ENCODE data around the gene PARD3B. TPM values are rescaled to one million over a fixed set of nuclear protein-coding genes. Genes with fewer than 3 reads are reported as not detected.

The PARD3B gene
- total RNA-seq, 4 donors from 2014 or later: 27.8 to 39.3 (median 33.7) TPM

GRCh38 chr2:205091411-205091810 is 546.1 kb downstream of the PARD3B start:
- ATAC-seq (ENCODE audit: low FRiP score) (no peak), DNase-seq (ENCODE audit: low spot score) (no peak)
- TF ChIP-seq CTCF (IDR thresholded peaks at IDR 0.05): no peak

- DNase-seq (ENCODE audit: low spot score) (no peak), ATAC-seq (ENCODE audit: low FRiP score) (no peak)
- no peak for TF ChIP-seq CTCF (IDR thresholded peaks at IDR 0.05)
Measured at GRCh38 chr2:205094031-205094430, 548.8 kb downstream of the PARD3B start.

- ATAC-seq (ENCODE audit: low FRiP score) (no peak), DNase-seq (ENCODE audit: low spot score) (no peak)
- no peak for TF ChIP-seq CTCF (IDR thresholded peaks at IDR 0.05)
Measured at GRCh38 chr2:205103699-205104098, 558.4 kb downstream of the PARD3B start.

GRCh38 chr2:205107810-205108209 is 562.5 kb downstream of the PARD3B start:
- no peak for DNase-seq (ENCODE audit: low spot score)
- ATAC-seq (ENCODE audit: low FRiP score): no peak
- no peak for TF ChIP-seq CTCF (IDR thresholded peaks at IDR 0.05)

- no peak for TF ChIP-seq CTCF (IDR thresholded peaks at IDR 0.05)
- DNase-seq (ENCODE audit: low spot score) (no peak), ATAC-seq (ENCODE audit: low FRiP score) (no peak)
Measured at GRCh38 chr2:205115511-205115910, 570.2 kb downstream of the PARD3B start.

GRCh38 chr2:205117125-205117524 is 571.9 kb downstream of the PARD3B start:
- ATAC-seq (ENCODE audit: low FRiP score) (no peak), DNase-seq (ENCODE audit: low spot score) (no peak)
- TF ChIP-seq CTCF (IDR thresholded peaks at IDR 0.05): no peak

GRCh38 chr2:205119136-205119535 is 573.9 kb downstream of the PARD3B start:
- TF ChIP-seq CTCF (IDR thresholded peaks at IDR 0.05): no peak
- no peak for DNase-seq (ENCODE audit: low spot score)
- ATAC-seq (ENCODE audit: low FRiP score): no peak

Measured in omental fat pad (tissue), 4 donors.